ENCODE measurements around the gene FGFRL1. TPM values are rescaled to one million over a fixed set of nuclear protein-coding genes. Genes with fewer than 3 reads are reported as not detected.

The FGFRL1 gene
- total RNA-seq, 1 donor from 2014 or later = 22.4 TPM

DNA sequence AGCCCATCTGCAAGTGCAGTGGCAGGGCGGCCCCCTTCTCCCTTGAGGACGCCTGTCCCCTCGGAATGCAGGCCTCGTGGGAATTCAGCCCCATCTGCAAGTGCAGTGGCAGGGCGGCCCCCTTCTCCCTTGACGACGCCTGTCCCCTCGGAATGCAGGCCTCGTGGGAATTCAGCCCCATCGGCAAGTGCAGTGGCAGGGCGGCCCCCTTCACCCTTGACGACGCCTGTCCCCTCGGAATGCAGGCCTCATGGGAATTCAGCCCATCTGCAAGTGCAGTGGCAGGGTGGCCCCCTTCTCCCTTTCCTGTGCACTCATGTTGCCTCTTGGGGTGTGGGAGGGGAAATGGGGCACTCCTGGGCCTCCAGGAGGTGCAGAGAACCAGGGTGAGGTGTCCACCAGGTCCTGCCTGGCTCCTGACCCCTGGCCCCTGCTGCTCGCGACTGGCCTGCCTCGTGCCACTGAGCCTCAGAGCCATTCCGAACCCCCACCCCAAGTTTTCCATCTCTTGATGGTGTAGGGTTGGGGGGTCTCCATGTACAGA lies 11.5 kb upstream of the FGFRL1 start:
- Histone ChIP-seq H3K4me1 (peaks cover 43% of the 10 kb centered on the region), H3K36me3 (no peaks in the 10 kb centered on the region), H3K27me3 (ENCODE audit: low read depth) (peaks cover 89% of the 10 kb centered on the region), H3K27ac (replicated peaks) (no peak overlapping the region), H3K9me3 (replicated peaks) (no peaks in the 10 kb centered on the region), H3K4me3 (no peak overlapping the region)
- TF ChIP-seq, protein P1, sequence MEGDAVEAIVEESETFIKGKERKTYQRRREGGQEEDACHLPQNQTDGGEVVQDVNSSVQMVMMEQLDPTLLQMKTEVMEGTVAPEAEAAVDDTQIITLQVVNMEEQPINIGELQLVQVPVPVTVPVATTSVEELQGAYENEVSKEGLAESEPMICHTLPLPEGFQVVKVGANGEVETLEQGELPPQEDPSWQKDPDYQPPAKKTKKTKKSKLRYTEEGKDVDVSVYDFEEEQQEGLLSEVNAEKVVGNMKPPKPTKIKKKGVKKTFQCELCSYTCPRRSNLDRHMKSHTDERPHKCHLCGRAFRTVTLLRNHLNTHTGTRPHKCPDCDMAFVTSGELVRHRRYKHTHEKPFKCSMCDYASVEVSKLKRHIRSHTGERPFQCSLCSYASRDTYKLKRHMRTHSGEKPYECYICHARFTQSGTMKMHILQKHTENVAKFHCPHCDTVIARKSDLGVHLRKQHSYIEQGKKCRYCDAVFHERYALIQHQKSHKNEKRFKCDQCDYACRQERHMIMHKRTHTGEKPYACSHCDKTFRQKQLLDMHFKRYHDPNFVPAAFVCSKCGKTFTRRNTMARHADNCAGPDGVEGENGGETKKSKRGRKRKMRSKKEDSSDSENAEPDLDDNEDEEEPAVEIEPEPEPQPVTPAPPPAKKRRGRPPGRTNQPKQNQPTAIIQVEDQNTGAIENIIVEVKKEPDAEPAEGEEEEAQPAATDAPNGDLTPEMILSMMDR (IDR thresholded peaks at IDR 0.05; ENCODE audit: borderline replicate concordance) = no peak
- no peak for DNase-seq
- intact Hi-C loops (cut with micrococcal nuclease) = no loop called here

- Histone ChIP-seq H3K27me3 (ENCODE audit: low read depth) (peaks cover 97% of the 10 kb centered on the region), H3K36me3 (no peaks in the 10 kb centered on the region), H3K4me1 (peaks cover 49% of the 10 kb centered on the region), H3K4me3 (no peak overlapping the region), H3K9me3 (replicated peaks) (no peaks in the 10 kb centered on the region), H3K27ac (replicated peaks) (no peak overlapping the region)
- intact Hi-C loops (cut with micrococcal nuclease) = no loop called here
- TF ChIP-seq, protein P1 (IDR thresholded peaks at IDR 0.05; ENCODE audit: borderline replicate concordance) = no peak
- DNase-seq = no peak
Measured at GRCh38 chr4:1000686-1001260, 10.7 kb upstream of the FGFRL1 start.

DNA sequence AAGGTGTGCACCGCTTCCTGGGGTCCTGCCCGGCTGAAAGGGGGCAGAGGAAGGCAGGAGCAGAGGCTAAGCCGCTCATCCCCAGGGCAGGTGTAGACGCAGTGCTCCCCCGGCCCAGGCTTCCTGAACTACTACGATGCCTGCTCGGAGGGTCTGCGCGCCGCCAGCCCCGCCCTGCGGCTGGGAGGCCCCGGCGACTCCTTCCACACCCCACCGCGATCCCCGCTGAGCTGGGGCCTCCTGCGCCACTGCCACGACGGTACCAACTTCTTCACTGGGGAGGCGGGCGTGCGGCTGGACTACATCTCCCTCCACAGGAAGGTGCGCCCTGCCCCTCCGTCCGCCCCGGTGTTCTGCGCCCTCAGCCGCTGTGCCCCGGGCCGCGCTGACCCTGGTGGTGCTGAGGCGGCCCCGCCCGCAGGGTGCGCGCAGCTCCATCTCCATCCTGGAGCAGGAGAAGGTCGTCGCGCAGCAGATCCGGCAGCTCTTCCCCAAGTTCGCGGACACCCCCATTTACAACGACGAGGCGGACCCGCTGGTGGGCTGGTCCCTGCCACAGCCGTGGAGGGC lies 9.8 kb upstream of the FGFRL1 start:
- Histone ChIP-seq H3K4me3 (peak overlapping the region; percentile 43), H3K36me3 (no peaks in the 10 kb centered on the region), H3K27me3 (ENCODE audit: low read depth) (peaks cover 98% of the 10 kb centered on the region), H3K4me1 (peaks cover 49% of the 10 kb centered on the region), H3K27ac (replicated peaks) (no peak overlapping the region), H3K9me3 (replicated peaks) (no peaks in the 10 kb centered on the region)
- TF ChIP-seq, protein P1 (IDR thresholded peaks at IDR 0.05; ENCODE audit: borderline replicate concordance) = no peak
- intact Hi-C loops (cut with micrococcal nuclease) = no loop called here
- DNase-seq = no peak

GRCh38 chr4:1002131-1002630 lies 9.2 kb upstream of the FGFRL1 start:
- H3K4me1 ChIP-seq = peaks cover 46% of the 10 kb centered on the region
- DNase-seq = no peak
- peaks cover 98% of the 10 kb centered on the region for H3K27me3 ChIP-seq (ENCODE audit: low read depth)
- H3K9me3 ChIP-seq (replicated peaks) = no peaks in the 10 kb centered on the region
- TF ChIP-seq, protein P1 (IDR thresholded peaks at IDR 0.05; ENCODE audit: borderline replicate concordance) = no peak
- no peak overlapping the region for H3K27ac ChIP-seq (replicated peaks)
- peak overlapping the region; percentile 43 for H3K4me3 ChIP-seq
- intact Hi-C loops (cut with micrococcal nuclease) = no loop called here
- no peaks in the 10 kb centered on the region for H3K36me3 ChIP-seq

GRCh38 chr4:1002631-1003251 lies 8.7 kb upstream of the FGFRL1 start:
- Histone ChIP-seq H3K27me3 (ENCODE audit: low read depth) (peaks cover 97% of the 10 kb centered on the region), H3K27ac (replicated peaks) (no peak overlapping the region), H3K4me3 (peak overlapping the region; percentile 43), H3K36me3 (no peaks in the 10 kb centered on the region), H3K4me1 (peaks cover 40% of the 10 kb centered on the region), H3K9me3 (replicated peaks) (no peaks in the 10 kb centered on the region)
- TF ChIP-seq, protein P1 (IDR thresholded peaks at IDR 0.05; ENCODE audit: borderline replicate concordance) = no peak
- intact Hi-C loops (cut with micrococcal nuclease) = no loop called here
- DNase-seq = no peak
